Cardiac fibroblast (primary cell): Measurements from ENCODE around the gene GAN.
"Not testable (repeated sequence)": the region's sequence is repeated elsewhere in the genome, so short reads cannot be mapped to it uniquely, and the experiment has no call there.

Experiments
- DNase-seq, 2 donors: peaks; one replicate each; pipeline versions ENCODE4 v3.0.0 to v3.0.0-alpha.2; 2010; ENCODE audit warnings: low read depth in 2 of 2
- H3K4me3 ChIP-seq, 2 donors: replicated peaks in 1 of 2; 1 replicate in 1 of 2; 2 replicates in 1 of 2; pipeline ENCODE4 v1.5.1; 2011; ENCODE audit warnings: low read depth in 2 of 2, low read length in 2 of 2, mild to moderate bottlenecking in 2 of 2, moderate library complexity in 1 of 2
- TF ChIP-seq, protein P1 (sequence below): IDR thresholded peaks from one replicate; pipeline ENCODE4 v1.5.1; 2011; ENCODE audit warnings: low read depth, mild to moderate bottlenecking, low read length, inconsistent platforms

Gene GAN

DNA sequence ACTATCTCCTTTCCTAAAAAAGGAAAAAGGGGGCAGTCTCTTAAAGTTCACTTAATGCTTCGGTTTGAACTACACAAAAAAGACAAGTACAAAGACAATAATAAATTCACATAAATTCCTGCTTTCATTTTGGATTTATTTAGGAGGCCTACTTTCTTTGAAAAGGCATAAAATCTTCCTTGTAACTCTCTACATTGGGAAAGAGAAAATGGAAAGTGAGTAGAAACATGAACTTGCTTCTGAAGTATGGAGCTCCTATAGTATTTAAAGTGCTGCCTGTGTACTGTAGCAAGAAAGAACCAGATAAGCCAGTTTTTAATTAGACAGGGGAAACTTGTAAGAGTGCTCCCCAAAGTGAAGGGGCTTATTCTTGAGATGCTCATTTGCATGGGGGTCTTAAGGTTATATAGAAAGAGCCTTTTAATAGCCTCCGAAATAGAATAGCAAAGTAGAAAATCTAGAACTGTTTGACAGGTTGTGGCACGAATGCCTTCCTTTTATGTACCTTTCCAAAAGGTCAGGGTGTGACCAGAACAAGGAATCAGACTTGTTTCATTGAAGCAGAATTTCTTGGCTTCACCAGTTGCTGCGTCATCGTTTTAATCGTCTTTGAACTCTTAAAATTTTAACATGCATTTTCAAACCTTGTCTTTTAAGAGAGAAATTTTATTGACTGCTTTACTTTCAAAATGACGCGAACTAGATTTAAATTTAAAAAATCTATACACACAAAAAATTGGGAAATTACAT lies 12.9 kb downstream of the GAN start:
- TF ChIP-seq, protein P1, sequence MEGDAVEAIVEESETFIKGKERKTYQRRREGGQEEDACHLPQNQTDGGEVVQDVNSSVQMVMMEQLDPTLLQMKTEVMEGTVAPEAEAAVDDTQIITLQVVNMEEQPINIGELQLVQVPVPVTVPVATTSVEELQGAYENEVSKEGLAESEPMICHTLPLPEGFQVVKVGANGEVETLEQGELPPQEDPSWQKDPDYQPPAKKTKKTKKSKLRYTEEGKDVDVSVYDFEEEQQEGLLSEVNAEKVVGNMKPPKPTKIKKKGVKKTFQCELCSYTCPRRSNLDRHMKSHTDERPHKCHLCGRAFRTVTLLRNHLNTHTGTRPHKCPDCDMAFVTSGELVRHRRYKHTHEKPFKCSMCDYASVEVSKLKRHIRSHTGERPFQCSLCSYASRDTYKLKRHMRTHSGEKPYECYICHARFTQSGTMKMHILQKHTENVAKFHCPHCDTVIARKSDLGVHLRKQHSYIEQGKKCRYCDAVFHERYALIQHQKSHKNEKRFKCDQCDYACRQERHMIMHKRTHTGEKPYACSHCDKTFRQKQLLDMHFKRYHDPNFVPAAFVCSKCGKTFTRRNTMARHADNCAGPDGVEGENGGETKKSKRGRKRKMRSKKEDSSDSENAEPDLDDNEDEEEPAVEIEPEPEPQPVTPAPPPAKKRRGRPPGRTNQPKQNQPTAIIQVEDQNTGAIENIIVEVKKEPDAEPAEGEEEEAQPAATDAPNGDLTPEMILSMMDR, result no peak
- no peak overlapping the region for H3K4me3 ChIP-seq
- no peak for DNase-seq

DNA sequence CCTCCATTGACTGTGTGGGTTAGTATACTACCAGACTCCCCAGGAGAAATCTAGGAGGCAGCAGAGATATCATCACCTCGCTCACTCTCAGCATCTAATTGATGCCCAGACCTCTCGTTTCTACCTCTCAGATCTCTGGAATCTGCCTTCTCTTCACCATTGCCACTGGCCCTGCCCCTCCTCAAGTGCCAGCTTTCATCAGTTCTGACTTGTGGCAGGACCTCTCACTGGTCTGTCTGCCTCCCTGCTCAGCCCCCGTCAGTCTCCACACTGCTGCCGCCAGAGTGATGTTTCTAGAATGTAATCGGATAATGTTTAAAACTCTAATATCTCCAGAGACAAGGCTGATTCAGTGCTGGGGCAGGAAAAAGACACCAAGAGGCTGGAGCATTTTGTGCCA lies 15.2 kb downstream of the GAN start:
- H3K4me3 ChIP-seq, result no peak overlapping the region
- no peak for DNase-seq
- TF ChIP-seq, protein P1, result no peak

DNA sequence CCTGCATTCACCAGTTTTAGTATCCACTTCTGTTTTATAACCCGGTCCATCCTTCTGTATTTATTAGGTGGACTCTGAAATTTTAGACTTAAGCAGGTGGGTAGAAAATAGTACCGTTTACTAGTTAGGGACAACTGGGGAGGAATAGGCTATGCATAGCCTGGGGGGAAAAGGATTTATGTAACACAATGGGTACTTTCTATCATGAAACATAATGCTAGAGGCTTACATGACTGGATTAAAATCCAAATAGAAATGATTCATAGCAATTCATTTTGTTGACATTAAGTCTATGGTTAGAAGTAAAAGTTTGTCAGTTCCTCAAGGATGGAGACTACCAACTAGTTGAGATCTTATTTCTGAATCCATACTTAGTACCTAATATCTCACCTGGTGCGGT lies 18.6 kb downstream of the GAN start:
- TF ChIP-seq, protein P1, result no peak
- H3K4me3 ChIP-seq, result no peak overlapping the region
- DNase-seq, result no peak

DNA sequence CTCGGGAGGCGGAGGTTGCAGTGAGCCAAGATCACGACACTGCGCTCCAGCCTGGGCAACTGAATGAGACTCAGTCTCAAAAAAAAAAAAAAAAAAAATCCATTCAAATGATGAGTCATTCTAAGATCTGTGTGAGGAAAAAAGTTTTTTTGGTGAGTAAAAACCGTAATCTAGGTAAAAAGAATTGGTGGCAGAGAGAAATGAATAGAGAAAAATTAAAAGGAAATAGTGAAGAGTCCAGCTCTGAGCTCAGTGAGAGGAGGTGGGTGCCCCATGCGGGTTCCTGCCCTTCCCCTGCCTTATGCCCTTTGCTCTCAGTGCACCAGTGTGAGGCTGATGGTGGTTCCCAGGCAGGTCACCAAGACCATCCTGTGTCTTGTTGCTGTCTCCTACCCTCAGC lies 20.9 kb downstream of the GAN start:
- DNase-seq, result peak in 1 of 2 donors; percentile 17
- no peak overlapping the region for H3K4me3 ChIP-seq
- TF ChIP-seq, protein P1, result no peak

DNA sequence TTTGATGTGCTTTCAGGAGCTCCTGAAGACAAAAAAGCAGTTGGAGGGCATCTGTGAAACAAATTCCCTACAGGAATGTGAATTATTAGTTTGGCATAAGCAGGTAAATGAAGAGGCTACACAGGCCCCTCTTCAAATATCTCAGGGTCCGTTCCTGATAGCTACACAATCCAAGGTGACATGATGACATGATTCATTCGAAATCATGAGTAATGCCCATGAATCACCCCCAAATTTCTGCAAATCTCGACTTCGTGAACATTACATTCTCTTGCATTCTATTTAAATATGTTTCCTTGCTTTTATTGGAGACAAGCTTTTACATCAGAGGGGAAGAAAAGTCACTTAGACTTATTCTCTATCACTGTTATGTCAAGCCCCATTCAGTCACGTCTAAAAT lies 22.3 kb downstream of the GAN start:
- TF ChIP-seq, protein P1, result no peak
- no peak overlapping the region for H3K4me3 ChIP-seq
- DNase-seq, result peak in 1 of 2 donors; percentile 61

DNA sequence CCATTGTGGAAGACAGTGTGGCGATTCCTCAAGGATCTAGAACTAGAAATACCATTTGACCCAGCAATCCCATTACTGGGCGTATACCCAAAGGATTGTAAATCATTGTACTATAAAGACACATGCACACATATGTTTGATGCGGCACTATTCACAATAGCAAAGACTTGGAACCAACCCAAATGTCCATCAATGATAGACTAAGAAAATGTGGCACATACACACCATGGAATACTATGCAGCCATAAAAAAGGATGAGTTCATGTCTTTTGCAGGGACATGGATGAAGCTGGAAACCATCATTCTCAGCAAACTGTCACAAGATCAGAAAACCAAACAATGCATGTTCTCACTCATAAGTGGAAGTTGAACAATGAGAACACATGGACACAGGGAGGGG lies 30.4 kb downstream of the GAN start:
- H3K4me3 ChIP-seq, DNase-seq: not testable (repeated sequence)

DNA sequence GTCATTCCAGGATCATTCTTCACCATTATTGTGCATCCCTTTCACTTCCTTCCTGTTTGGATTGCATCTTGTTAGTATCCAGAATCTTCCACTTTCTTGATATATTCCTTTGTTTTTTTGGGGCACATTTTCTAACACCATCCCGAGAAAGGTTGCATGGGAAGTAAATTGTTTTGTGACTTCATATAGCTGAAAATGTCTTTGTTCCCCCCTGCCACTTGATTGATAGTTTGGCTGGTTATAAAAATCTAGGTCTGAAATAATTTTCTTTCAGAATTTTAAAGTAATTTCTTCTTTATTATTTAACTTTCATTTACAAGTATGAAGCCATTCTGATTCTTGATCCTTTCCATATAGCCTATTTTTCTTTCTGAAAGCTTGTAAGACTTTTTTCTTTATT lies 32.7 kb downstream of the GAN start:
- TF ChIP-seq, protein P1, result no peak
- DNase-seq, result peak in 1 of 2 donors; percentile 10

More for the DNA sequence above, 32.7 kb downstream of the GAN start:
- no peak overlapping the region for H3K4me3 ChIP-seq
